BE2C (cell line): ENCODE results near the gene APOA4.
A peak's percentile ranks its signal among the peaks of the same experiment; 100 is the strongest.

ENCODE experiments used
- DNase-seq: peaks from one replicate; pipeline ENCODE4 v3.0.0-alpha.2; 2020
- H3K27me3 ChIP-seq: fragments of 250-450 bp; sonication (Bioruptor Pico); 2 replicates; pipeline ENCODE4 v1.5.1; 2020; ENCODE audit warnings: mild to moderate bottlenecking
- H3K36me3 ChIP-seq: fragments of 250-450 bp; sonication (Bioruptor Pico); 2 replicates; pipeline ENCODE4 v1.5.1; 2020; ENCODE audit warnings: mild to moderate bottlenecking
- H3K4me1 ChIP-seq: fragments of 250-450 bp; sonication (Bioruptor Pico); 2 replicates; pipeline ENCODE4 v1.5.1; 2020
- H3K4me3 ChIP-seq: 2 replicates; pipeline ENCODE4 v1.5.1; 2011; ENCODE audit warnings: low read depth, low read length
- H3K9me3 ChIP-seq: fragments of 250-450 bp; sonication (Bioruptor Pico); 2 replicates; pipeline ENCODE4 v1.5.1; 2020
- CTCF ChIP-seq: IDR thresholded peaks from 2 replicates; pipeline ENCODE4 v1.5.1; 2012; ENCODE audit warnings: mild to moderate bottlenecking, low read depth, low read length

The APOA4 gene

DNA sequence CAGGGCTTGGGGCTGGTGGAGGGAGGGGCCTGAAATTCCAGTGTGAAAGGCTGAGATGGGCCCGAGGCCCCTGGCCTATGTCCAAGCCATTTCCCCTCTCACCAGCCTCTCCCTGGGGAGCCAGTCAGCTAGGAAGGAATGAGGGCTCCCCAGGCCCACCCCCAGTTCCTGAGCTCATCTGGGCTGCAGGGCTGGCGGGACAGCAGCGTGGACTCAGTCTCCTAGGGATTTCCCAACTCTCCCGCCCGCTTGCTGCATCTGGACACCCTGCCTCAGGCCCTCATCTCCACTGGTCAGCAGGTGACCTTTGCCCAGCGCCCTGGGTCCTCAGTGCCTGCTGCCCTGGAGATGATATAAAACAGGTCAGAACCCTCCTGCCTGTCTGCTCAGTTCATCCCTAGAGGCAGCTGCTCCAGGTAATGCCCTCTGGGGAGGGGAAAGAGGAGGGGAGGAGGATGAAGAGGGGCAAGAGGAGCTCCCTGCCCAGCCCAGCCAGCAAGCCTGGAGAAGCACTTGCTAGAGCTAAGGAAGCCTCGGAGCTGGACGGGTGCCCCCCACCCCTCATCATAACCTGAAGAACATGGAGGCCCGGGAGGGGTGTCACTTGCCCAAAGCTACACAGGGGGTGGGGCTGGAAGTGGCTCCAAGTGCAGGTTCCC lies 6.5 kb upstream of the APOA4 start, which contains the start of gene APOC3:
Gene APOC3 (plus strand): TSS at position 383 of the 659 bp plus-strand sequence. CDS start 676 bp downstream, outside the sequence.
- TF ChIP-seq CTCF: no peak

GRCh38 chr11:116828632-116829524 lies 5.8 kb upstream of the APOA4 start:
- peaks cover 11% of the 10 kb centered on the region for H3K4me1 ChIP-seq
- no peaks in the 10 kb centered on the region for H3K36me3 ChIP-seq
- no peaks in the 10 kb centered on the region for H3K9me3 ChIP-seq
- no peak overlapping the region for H3K4me3 ChIP-seq
- TF ChIP-seq CTCF: peak; percentile 44
- DNase-seq: peak; percentile 51
- no peaks in the 10 kb centered on the region for H3K27me3 ChIP-seq

More for the DNA sequence above, 6.5 kb upstream of the APOA4 start, which contains the start of gene APOC3:
- H3K9me3 ChIP-seq: no peaks in the 10 kb centered on the region
- peak; percentile 34 for DNase-seq
- H3K4me3 ChIP-seq: no peak within 1 kb of the TSS
- H3K27me3 ChIP-seq: no peaks in the 10 kb centered on the region
- peaks cover 11% of the 10 kb centered on the region for H3K4me1 ChIP-seq
- H3K36me3 ChIP-seq: no peaks in the 10 kb centered on the region

GRCh38 chr11:116827461-116827860 lies 4.4 kb upstream of the APOA4 start:
- Histone ChIP-seq H3K4me1 (peaks cover 11% of the 10 kb centered on the region), H3K9me3 (no peaks in the 10 kb centered on the region), H3K4me3 (no peak overlapping the region), H3K27me3 (no peaks in the 10 kb centered on the region), H3K36me3 (no peaks in the 10 kb centered on the region)
- no peak for DNase-seq
- no peak for TF ChIP-seq CTCF

GRCh38 chr11:116826751-116827431 lies 3.8 kb upstream of the APOA4 start:
- Histone ChIP-seq H3K4me3 (no peak overlapping the region), H3K4me1 (peaks cover 11% of the 10 kb centered on the region), H3K9me3 (no peaks in the 10 kb centered on the region), H3K36me3 (no peaks in the 10 kb centered on the region), H3K27me3 (no peaks in the 10 kb centered on the region)
- no peak for DNase-seq
- no peak for TF ChIP-seq CTCF

DNA sequence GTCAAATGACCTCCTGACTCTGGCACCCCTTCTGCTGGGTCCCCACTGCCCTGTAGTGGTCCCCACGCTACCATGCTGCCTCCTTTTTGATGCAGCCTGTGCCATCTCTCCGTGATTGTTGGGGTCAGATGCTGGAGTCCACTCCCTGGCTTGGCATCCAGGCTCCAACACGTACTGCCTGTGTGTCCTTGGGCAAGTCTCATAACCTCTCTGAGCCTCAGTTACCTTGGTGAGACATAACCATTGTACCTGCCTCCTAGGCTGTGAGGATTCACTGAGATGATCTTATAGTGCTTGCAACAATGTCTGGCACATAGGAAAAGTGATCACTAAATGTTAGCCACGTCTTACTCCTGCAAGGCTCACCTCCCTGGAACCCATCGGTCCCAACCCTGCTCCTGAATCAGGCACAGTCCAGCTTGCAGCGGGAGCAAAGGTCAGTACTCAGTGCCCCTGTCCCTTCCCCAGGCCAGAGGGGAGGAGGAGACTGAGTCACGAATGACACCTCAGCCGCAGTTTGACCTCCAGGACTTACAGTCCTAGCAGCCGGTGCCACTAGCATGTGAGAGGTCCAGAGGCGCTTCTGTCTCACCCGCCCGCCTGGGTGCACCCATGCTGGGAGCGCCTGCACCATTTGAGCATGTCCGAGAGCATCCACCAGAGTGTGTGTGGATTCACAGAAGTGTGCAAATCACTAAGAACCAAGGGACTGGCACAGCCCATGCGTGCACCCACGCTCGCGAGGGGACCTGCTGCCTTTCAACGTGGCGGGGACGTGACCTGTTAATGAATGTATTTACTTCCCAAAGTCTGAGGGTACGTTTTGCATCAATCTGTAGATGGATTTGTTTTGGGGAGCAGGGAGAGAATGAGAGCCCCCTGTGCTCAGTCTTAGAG lies 3.0 kb upstream of the APOA4 start:
- H3K27me3 ChIP-seq: no peaks in the 10 kb centered on the region
- DNase-seq: no peak
- H3K4me3 ChIP-seq: no peak overlapping the region
- TF ChIP-seq CTCF: no peak
- no peaks in the 10 kb centered on the region for H3K36me3 ChIP-seq
- H3K4me1 ChIP-seq: peaks cover 11% of the 10 kb centered on the region
- no peaks in the 10 kb centered on the region for H3K9me3 ChIP-seq
